Activated CD8-positive, alpha-beta T cell treated with anti-CD3 and anti-CD28 coated beads for 36 hours (primary cell): Measurements from ENCODE around the gene PDZRN4. TPM values are rescaled to one million over a fixed set of nuclear protein-coding genes. Genes with fewer than 3 reads are reported as not detected.

Experiments used
- ATAC-seq: fragments of 200-7000 bp; cut with Tn5 transposase; one replicate; pipeline ENCODE4 v1.10.0; 2021; ENCODE audit warnings: mild to moderate bottlenecking, moderate library complexity
- CTCF ChIA-PET: fragments of 350-600 bp; sonication (Branson Sonifier 250); formaldehyde crosslinking; loops from one replicate; lab custom pipeline; 2021; ENCODE audit warnings: antibody characterized with exemption; lab: Charles Lee
- POLR2A ChIA-PET: fragments of 350-600 bp; sonication (Branson Sonifier 250); formaldehyde crosslinking; loops from one replicate; lab custom pipeline; 2021; ENCODE audit warnings: antibody characterized with exemption; lab: Charles Lee
- DNase-seq: peaks from one replicate; pipeline ENCODE4 v3.0.0-alpha.2; 2020
- H3K27ac Mint-ChIP-seq: one replicate; pipeline ENCODE4 v1.8.0; 2021; ENCODE audit warnings: mild to moderate bottlenecking, mixed read lengths
- H3K27me3 Mint-ChIP-seq: one replicate; pipeline ENCODE4 v1.8.0; 2021; ENCODE audit warnings: mixed read lengths
- H3K36me3 Mint-ChIP-seq: one replicate; pipeline ENCODE4 v1.8.0; 2021; ENCODE audit warnings: low read depth, mixed read lengths
- H3K4me1 Mint-ChIP-seq: one replicate; pipeline ENCODE4 v1.8.0; 2021; ENCODE audit warnings: low read depth, mixed read lengths
- H3K4me3 Mint-ChIP-seq: one replicate; pipeline ENCODE4 v1.8.0; 2021; ENCODE audit warnings: mild to moderate bottlenecking, moderate library complexity, mixed read lengths
- H3K9me3 Mint-ChIP-seq: one replicate; pipeline ENCODE4 v1.8.0; 2021; ENCODE audit warnings: mixed read lengths
- CTCF ChIP-seq: fragments of 200-600 bp; IDR thresholded peaks from one replicate; pipeline ENCODE4 v1.8.0; 2022; ENCODE audit warnings: antibody characterized with exemption, mild to moderate bottlenecking
- intact Hi-C: fragments of 100-400 bp; cut with micrococcal nuclease; formaldehyde crosslinking; loops from one replicate; pipeline ENCODE4 v1.10.0; 2022
- total RNA-seq, 2 experiments: library from RNA; stranded (reverse); gene quantifications; one replicate each; pipeline ENCODE4 v1.2.3, GENCODE V29; 2021

PDZRN4 gene
- total RNA-seq, 2 experiments from 2014 or later = not detected

DNA sequence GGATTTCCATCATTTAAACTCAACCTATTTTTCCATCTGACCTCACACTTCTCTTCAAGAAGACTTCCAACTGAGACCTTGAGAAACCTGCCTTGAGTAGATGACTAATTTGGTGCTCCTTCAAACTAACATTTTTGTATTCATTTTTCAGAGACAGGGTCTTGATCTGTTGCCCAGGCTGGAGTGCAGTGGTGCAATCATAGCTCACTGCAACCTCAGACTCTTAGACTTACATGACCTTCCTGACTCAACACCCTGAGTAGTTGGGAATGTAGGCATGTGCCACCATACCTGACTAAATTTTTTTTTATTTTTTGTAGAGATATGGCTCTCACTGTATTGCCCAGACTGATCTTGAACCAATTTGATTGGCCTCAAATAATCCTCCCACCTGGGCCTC lies 389.9 kb downstream of the PDZRN4 start:
- ChIA-PET POLR2A (no interaction called here), CTCF (no interaction called here)
- intact Hi-C loops = no loop called here
- no peak for DNase-seq
- no peak overlapping the region for H3K27ac Mint-ChIP-seq
- TF ChIP-seq CTCF = no peak
- no peak for ATAC-seq
- no peaks in the 10 kb centered on the region for H3K36me3 Mint-ChIP-seq
- H3K4me3 Mint-ChIP-seq = no peak overlapping the region
- H3K9me3 Mint-ChIP-seq = no peaks in the 10 kb centered on the region
- H3K27me3 Mint-ChIP-seq = no peaks in the 10 kb centered on the region
- no peaks in the 10 kb centered on the region for H3K4me1 Mint-ChIP-seq

DNA sequence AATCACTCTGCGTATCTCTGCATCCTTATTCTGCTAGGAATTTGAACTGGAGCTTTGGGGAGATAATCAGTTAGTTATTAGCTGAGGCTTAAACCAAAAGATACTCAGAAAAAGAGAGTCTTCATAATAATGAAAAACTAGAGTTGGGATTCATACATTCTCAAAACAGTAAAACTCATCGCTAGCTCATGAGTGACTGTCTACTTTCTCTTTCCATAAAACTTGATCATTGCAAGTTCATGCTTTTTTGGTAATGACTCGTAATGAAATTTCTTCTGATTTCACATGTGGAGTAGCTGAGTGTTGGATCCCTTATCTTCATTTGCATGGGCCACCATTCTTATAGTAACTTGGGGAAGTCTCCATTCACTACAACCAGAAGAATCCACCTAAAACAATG lies 397.7 kb downstream of the PDZRN4 start:
- Mint-ChIP-seq H3K27me3 (no peaks in the 10 kb centered on the region), H3K27ac (no peak overlapping the region), H3K4me3 (no peak overlapping the region), H3K9me3 (no peaks in the 10 kb centered on the region), H3K4me1 (no peaks in the 10 kb centered on the region), H3K36me3 (no peaks in the 10 kb centered on the region)
- no peak for TF ChIP-seq CTCF
- ChIA-PET CTCF (no interaction called here), POLR2A (no interaction called here)
- ATAC-seq = no peak
- intact Hi-C loops = no loop called here
- DNase-seq = no peak

GRCh38 chr12:41587574-41587973 lies 399.5 kb downstream of the PDZRN4 start:
- no peak for DNase-seq
- no peak for TF ChIP-seq CTCF

GRCh38 chr12:41589878-41590277 lies 401.8 kb downstream of the PDZRN4 start:
- TF ChIP-seq CTCF = no peak
- ATAC-seq (no peak), DNase-seq (no peak)
- no peaks in the 10 kb centered on the region for H3K36me3 Mint-ChIP-seq
- CTCF ChIA-PET = no interaction called here
- no peaks in the 10 kb centered on the region for H3K27me3 Mint-ChIP-seq
- POLR2A ChIA-PET = no interaction called here
- no peaks in the 10 kb centered on the region for H3K9me3 Mint-ChIP-seq
- no peaks in the 10 kb centered on the region for H3K4me1 Mint-ChIP-seq
- H3K27ac Mint-ChIP-seq = no peak overlapping the region
- intact Hi-C loops = no loop called here
- H3K4me3 Mint-ChIP-seq = no peak overlapping the region

More at GRCh38 chr12:41587574-41587973, 399.5 kb downstream of the PDZRN4 start:
- H3K4me1 Mint-ChIP-seq = no peaks in the 10 kb centered on the region
- no peaks in the 10 kb centered on the region for H3K36me3 Mint-ChIP-seq
- no peaks in the 10 kb centered on the region for H3K27me3 Mint-ChIP-seq
- no peak overlapping the region for H3K27ac Mint-ChIP-seq
- POLR2A ChIA-PET = no interaction called here
- intact Hi-C loops = no loop called here
- CTCF ChIA-PET = no interaction called here
- no peak overlapping the region for H3K4me3 Mint-ChIP-seq
- ATAC-seq = no peak
- no peaks in the 10 kb centered on the region for H3K9me3 Mint-ChIP-seq

DNA sequence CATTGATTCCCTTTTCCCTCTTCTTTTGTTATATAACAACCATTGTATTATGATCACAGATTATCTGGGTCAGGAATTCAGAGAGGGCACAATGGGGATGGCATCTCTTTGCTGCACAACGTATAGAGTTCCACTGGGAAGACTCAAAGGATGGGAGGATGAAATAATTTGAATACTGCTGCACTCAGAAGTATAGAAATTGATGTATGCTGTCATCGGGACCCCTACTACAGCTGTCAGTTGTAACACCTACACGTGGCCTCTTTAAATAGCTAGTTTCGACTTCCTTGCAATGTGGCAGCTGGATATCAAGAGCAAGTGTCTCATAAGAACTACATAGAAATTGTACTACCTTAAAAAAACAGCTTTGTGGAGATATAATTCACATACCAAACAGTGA lies 408.1 kb downstream of the PDZRN4 start:
- Mint-ChIP-seq H3K27me3 (peaks cover 2% of the 10 kb centered on the region), H3K27ac (no peak overlapping the region), H3K4me1 (no peaks in the 10 kb centered on the region), H3K36me3 (no peaks in the 10 kb centered on the region), H3K4me3 (no peak overlapping the region), H3K9me3 (no peaks in the 10 kb centered on the region)
- CTCF ChIA-PET = no interaction called here
- intact Hi-C loops = no loop called here
- ATAC-seq (no peak), DNase-seq (no peak)
- POLR2A ChIA-PET = no interaction called here
- no peak for TF ChIP-seq CTCF
